ENCODE results near the gene PPP2R5C.
"Not testable (repeated sequence)": the region's sequence is repeated elsewhere in the genome, so short reads cannot be mapped to it uniquely, and the experiment has no call there.

The PPP2R5C gene

DNA sequence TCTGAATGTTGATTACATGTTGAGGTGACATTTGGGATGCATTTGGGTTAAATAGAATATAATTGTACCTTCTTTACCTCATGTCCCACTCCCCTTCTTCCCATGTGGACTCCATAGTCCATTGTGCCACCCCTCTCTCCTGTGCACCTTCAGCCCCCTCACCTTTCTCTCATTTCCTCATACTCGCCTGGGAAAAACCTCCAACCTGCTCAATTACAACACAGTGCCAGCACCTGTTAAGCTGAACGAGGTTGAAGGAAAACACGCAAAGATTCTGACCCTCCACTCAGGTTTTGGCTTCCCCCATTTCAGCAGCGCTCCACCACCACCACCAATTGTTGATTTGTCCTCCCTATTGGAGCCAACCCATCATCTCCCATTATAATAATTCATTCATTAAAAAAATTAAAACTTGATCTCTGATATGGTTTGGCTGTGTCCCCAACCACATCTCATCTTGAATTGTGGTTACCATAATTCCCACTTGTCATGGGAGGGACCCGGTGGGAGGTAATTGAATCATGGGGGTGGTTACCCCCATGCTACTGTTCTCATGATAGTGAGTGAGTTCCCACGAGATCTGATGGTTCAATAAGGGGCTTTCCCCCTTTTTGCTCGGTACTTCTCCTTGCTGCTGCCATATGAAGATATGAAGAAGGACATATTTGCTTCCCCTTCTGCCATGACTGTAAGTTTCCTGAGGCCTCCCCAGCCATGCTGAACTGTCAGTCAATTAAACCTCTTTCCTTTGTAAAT, 33.7 kb upstream of the PPP2R5C start:
- DNase-seq, result no peak

DNA sequence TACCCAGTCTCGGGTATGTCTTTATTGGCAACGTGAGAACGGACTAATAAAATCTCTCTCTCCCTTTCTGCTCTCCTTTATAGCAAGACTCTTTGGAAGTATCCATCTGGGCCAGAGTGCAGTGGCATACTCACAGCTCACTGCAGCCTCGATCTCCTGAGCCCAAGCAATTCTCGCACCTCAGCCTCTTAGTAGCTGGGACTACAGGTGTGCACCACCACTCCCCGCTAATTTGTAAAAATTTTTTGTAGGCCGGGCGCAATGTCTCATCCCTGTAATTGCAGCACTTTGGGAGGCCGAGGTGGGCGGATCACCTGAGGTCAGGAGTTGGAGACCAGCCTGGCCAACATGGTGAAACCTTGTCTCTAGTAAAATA, 33.2 kb upstream of the PPP2R5C start:
- no peak for DNase-seq

DNA sequence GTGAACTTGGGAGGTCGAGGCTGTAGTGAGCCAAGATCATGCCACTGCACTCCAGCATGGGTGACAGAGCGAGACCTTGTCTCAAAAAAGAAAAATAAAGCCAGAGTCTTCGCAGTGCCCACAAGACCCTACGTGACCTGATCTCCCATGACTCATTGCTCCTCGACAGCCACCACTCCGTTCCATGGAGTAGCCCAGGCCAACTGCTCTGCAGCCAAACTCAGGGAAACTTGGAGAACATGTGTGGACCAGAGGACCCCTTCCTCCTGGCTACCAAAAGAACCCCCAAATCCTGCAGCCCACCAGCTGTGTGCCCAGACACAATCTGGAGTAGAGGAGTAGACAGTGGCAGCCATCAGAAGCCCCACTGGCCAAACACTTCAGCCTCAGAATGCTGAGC, 32.1 kb upstream of the PPP2R5C start:
- DNase-seq, result no peak

DNA sequence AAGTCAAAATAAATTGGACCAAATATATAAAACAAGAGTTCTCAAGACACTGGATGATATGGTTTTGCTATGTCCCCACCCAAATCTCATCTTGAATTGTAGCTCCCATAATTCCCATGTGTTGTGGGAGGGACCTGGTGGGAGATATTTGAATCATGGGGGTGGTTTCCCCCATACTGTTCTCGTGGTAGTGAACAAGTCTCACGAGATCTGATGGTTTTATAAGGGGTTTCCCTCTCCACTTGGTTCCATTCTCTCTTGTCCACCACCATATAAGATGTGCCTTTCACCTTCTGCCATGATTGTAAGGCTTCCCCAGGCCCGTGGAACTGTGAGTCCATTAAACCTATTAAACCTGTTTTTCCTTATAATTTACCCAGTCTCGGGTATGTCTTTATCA, 31.4 kb upstream of the PPP2R5C start:
- DNase-seq, result not testable (repeated sequence)

DNA sequence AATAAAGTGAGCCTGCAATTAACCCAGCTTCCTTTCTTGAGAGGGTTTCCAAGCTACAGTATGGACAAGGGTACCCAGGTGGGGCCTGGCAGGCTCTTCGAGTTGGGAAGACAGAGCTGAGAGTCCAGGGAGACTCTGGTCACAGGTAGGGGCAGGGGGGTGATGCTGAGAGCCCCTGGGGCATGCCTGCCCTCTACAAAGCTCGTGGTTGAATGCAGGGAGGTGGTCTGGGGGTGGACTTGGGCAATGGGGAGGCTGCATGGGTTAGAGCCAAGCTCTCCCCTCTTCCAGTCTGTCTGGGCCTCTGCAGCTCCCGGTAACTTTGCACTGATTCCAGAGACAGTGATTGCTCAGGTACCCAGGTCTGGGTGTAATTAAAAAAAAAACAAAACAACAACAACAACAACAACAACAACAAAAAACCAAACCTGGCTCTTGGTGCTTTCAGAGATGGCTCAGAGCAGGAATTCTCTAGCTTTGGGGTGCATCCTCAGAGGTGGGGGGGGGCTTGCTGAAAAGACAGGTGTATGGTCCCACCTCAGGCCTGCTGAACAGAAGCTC, 30.8 kb upstream of the PPP2R5C start:
- no peak for DNase-seq

DNA sequence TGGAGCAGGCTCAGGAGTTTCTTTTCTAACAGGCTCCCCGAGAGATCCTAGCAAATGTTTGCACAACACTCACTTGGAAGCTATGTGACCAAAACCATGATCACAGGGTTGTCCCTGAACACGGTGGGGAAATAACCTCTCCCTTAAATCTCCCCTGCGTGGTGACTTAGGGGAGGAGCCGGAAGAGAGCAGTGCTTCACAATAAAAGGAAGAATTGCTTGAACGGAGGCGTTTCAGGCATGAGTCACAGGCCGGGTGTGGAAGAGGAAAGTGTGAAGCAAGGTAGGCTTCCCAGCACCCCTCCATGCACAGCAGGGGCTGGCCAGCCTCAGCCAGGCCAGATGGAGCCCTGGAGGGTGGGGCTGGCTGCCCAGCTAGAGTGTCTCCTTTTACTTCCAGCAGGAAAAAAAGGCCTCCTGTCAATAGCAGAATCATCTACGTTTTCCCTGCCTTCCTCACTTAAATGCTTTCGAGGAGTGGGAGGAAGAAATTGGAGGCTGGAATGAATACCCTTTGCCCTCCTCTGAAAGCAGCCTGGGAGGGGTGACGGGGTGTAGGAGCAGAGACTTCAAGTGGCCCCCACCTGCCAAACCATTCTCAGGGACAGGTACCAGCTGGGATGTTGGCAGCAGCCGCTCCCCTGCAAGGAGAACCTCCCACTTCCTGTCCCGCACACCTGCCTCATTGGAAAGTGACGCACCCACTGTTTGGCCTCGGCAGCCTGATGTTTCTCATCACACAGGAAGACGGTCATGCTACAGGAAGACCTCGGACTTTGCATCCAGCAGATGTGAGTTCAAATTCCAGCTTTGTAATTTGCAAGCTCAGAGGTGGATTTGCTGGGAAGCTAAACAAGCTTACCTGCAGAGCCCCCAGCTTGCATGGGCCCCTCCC, 30.1 kb upstream of the PPP2R5C start:
- peak; percentile 88 for DNase-seq

DNA sequence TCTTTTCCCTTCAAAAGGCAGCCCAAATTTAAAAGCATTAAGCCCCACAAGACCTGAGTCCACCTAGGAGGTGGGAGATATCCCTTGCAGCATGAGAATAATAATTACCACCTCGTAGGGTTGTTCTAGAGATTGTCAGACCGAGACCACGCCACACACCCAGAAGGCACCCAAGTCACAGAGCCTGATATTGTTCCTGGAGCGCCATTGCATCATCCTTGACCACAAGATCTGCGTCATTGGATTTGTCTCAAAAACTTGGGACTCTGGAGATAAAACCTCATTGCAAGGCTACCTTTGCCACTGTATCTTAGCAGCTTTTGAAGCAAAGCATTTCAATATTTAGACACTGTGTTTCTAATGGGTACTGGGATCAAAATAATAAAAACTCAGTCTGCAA, 29.4 kb upstream of the PPP2R5C start:
- DNase-seq, result no peak

DNA sequence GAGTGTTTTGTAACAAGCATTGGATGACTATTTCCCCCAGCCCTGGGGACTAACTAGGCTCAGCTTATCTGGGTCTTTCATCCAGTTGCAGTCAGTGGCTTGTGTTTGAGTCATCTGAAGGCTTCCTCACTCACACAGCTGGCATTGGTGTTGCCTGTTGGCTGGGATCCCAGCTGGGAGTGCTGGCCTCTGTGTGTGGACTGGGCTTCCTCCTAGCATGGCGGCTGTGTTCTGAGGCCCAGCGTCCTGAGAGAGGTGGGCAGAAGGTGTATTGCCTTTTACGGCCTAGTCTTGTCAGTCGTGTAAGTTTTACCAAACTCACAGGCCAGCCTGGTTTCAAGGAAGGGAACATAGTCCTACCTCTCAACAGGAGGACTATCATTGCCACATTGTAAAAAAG, 28.3 kb upstream of the PPP2R5C start:
- DNase-seq, result no peak

DNA sequence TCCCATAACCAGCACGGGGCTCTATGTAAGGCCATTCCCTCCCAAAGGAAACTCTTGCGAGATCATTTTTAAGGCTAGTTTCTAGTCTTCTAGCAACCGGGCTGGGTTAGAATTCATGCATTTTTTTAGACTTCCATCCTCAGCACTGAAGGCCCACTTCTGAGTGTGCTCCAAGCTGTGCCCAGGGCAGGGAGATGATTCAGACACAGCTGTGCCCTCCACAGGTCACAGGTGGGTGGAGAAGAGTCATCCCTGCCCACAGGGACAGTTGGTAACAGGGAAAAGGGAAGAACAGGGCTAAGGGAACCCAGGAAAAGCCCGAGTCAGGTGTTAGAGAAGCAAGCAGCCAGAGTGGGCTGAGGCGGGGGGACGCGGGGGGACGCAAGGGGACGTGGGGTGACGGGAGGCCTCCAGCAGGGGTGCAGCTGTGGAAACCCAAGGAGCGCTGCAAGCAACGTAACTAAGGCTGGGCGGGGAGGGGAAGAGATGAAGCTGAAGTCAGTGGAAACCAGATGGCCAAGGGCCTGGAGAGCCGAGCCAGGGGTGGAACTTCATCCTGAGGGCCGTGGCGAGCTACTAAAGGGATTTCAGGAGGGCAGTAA, 27.2 kb upstream of the PPP2R5C start:
- no peak for DNase-seq

DNA sequence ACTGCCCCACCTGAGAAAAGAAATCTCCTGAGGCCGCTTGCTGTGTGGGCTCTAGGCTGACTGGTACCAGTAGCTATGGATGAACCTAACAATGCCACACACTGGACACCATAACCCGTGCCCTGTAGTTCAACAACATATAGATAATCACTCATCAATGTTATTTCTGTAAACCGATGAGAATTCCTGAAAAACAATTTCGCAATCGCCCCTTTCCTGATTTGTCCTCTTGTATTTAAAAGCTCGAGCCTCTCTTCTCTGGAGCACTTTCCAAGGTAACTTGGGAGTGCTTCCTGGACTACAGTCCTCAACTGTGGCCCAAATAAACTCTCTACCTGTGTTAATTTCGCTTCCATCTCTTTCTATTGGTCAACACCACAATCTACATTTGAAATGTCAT, 26.1 kb upstream of the PPP2R5C start:
- DNase-seq, result no peak

DNA sequence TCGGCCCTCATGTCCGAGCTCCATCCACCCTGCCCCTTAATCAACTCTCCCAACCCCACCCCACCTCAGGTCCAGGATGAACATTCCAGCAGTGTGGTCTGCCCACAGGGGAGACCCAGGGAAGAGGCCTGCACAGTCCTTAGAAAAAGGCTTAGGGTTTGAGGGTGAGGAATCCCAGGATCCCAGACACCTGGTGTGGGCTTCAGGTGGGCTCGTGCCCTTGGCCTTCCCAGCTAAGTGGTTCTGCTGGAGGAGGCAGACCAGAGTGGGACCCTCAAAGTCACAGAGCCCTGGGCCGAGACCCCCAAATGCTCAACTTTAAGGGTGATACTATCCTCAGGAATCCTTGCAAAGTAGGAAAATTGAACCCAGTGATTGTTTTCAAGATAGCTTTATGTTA, 25.4 kb upstream of the PPP2R5C start:
- DNase-seq, result no peak

DNA sequence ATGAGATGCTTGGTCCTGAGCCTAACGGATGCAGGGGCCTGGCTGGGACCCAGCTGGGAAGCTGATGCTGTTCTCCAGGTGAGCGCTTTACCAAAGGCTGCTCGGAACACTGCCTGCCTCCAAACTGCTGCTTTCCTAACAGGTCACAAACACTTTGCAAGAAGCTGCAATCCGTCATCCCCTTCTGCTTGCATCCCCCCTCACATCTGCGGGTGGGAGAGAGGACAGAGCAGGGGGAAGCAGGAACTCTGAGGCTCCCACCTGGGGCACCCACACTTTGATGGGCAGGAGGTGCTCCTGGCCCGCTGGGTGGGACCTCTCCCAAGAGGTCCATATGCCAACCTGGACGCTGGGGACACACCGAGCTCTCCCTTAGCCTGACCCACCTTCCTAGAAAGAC, 24.9 kb upstream of the PPP2R5C start:
- DNase-seq, result no peak

DNA sequence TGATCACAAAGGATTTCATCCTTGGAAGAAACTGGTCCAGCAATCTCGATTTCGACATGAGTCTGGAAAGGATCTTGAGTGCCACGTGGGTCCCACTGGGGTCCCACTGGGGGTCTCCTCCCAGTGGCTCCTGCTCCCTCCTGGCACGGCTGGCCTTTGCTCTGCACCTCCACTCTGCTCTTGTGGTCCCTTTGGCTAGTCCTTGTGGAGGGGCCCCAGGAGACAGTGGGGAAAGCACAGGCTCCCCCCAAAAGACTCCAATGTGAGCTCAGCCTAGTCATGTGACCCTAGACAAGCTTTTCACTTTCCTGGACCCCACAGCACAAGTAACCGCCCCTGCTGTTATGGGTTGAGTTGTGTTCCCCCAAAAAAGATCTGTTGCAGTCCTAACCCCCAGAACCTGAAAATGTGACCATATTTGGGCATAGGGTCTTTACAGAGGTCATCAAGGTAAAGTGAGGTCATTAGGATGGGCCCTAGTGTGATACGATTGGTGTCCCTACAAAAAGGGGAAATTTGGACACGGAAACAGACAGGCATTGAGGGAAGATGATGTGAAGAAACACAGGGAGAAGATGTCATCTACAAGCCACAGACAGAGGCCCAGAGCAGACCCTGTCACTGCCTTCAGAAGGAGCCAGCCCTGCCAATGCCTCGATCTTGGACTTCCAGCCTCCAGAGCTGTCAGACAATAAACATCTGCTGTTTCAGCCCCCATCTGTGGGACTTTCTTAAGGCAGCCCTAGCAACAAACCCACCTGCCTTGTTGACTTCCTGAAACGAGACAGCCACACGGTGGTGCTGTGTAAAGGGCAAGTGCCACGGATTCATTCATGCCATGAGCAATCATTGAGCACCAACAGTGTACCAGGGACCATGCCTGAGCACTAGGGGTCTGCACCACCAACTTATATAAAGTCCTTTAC, 23.8 kb upstream of the PPP2R5C start:
- DNase-seq, result no peak

DNA sequence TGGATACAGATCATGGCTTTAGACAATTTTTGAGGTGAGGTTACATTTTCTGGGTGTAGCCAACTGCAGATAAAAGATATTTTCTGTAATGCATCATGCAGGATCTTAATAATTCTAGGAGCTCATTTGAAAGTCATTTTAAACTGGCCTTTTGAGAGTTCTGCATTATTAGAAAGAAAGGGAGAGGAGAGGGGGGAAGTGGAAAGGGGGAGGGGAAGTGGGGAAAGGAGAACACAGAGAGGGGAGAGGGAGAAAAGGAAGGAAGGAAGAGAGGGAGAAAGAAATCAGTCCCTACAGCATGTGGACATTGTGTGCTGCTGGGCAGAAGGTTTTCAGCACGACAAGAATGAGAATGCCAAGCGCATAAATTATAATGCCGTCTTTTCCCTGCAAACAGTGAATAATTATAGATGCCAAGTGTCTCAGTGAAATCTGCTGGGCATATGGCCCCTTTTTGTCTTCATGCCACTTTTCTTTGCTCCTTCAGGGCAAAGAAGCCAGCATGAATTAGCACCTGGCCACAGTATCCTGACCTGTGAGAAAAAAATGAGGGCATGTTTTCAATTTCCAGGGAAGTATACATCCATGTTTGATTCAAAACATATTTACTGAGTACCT, 22.7 kb upstream of the PPP2R5C start:
- DNase-seq, result no peak

DNA sequence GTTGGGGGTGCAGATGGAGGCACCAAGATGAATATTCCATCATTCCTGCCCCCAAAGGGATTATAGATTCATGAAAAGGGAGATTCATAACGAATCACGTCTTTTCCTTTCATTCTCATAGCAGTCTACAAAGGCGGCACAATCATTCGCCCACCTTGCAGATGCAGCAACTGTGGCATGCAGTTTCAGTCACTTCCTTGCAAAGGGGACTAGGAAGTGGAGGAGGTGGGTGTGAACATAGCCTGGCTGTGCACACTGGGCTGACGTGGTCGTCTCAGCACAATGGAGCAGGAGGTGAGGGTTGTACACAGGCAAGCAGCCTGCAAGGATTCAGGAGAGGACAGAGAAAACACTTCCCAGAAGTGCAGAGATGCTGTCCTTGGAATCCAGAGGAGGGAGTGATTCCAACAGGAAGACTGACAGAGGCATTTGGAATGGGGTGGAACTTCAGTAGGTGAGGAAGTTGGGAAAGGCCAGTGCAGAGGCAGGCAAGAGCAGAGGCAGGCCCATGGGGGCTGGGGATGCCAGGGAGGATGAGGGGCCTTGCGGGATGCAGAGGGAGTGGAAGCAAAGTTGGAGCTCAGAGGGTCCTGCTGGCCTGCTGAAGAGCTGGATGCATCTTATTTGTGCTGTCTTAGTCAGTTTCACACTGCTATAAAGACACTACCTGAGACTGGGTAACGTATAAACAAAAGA, 21.9 kb upstream of the PPP2R5C start:
- DNase-seq, result no peak

DNA sequence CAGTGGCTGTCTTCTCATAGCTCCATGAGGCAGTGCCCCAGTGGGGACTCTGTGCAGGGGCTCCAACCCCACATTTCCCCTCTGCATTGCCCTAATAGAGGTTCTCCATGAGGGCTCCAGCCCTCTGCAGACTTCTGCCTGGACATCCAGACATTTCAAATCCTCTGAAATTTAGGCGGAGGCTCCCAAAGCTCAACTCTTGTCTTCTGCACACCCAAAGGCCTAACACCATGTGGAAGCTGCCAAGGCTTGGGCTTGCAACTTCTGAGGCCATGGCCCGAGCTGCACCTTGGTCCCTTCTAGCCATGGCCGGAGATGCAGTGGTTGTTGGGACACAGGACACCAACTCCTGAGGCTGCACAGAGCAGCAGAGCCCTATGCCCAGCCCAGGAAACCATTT, 20.5 kb upstream of the PPP2R5C start:
- DNase-seq, result no peak

DNA sequence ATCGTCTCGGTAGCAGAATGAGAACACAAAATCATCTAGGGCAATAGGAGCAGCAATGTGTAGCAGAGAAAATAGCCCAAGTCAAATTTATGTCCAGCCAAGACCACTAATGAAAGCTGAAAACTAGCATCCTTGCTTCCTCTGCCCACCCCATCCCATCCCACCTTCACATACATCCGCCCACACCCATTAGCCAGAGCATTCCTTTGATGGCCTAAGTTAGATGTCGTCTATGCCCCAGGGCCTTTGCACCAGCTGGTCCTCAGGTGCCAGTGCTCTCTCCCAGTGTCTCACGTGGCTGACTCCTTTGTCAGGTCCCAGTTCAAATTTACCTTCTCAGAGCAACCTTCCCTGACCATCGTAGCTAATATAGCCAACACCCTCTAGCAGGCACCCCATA, 17.8 kb upstream of the PPP2R5C start:
- DNase-seq, result no peak

DNA sequence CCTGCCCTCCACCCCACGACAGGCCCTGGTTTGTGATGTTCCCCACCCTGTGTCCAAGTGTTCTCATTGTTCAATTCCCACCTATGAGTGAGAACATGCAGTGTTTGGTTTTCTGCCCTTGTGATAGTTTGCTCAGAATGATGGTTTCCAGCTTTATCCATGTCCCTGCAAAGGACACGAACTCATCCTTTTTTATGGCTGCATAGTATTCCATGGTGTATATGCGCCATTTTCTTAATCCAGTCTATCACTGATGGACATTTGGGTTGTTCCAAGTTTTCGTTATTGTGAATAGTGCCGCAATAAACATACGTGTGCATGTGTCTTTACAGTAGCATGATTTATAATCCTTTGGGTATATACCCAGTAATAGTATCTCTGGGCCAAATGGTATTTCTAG, 17.1 kb upstream of the PPP2R5C start:
- not testable (repeated sequence) for DNase-seq

DNA sequence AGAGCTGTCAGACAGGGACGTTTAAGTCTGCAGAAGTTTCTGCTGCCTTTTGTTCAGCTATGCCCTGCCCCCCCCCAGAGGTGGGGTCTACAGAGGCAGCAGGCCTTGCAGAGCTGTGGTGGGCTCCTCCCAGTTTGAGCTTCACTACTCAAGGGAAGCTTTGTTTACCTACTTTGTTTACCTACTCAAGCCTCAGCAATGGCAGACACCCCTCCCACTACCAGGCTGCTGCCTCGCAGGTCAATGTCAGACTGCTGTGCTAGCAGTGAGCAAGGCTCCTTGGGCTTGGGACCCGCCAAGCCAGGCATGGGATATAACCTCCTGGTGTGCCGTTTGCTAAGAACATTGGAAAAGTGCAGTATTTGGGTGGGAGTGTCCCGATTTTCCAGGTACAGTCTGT, 11.8 kb upstream of the PPP2R5C start:
- not testable (repeated sequence) for DNase-seq

DNA sequence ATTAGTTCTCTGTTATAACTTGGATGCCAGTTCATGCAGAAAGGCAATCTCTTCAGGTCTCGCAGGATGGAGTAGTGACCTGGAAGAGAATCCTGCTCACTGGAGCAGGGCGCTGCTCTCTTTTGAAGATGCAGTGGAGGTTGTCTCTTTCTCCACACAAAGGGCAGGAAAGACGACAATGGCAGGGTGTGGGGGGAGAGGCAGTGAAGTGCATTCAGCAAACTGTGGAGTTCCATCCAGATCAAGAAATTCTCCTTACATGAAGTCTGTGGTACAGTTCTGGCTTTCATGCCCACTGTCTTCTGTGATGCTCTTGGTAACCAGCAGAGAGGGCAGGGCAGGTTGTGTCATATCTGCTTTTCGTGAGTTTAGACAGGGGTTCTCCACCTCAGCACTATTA, 6.6 kb upstream of the PPP2R5C start:
- DNase-seq, result no peak

DNA sequence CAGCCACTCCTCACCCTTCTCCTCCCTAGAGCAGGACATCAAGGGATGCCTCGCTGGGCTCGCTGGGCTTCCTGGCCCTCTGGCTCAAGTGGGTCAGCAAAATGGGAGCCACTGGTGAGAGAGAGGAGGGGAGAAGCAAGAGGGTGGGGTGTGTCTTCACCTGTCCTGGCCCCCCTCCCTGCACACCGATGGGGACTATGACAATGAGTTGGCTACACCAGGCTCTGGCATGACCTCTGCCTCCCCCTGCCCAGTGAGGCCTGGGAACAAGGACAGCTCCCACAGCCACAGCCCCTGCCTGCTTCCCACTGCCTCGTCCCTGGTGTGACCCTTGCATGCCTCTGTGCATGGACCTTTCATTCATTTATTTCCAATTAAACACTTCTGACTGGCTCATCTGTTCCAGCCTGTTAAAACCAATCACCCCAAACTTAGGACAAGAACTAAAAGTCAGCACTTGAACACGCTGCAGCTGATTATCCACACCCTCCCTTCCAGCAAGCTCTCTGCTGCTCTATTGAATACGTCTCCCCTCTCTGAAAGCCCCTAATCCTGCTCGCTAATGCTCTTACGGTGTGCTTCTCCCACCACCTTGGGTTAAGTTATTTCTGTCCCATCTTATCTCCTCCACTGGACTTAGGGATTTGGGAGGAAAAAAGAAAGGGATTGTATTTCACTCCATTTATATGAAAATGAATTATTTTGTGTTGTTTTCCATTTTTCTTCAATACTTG, 5.8 kb upstream of the PPP2R5C start:
- DNase-seq, result no peak
